Measurements from ENCODE around the gene KCTD5. TPM values are rescaled to one million over a fixed set of nuclear protein-coding genes. Genes with fewer than 3 reads are reported as not detected.
"Not testable (repeated sequence)": the region's sequence is repeated elsewhere in the genome, so short reads cannot be mapped to it uniquely, and the experiment has no call there.

KCTD5 gene
- total RNA-seq, 2 experiments from 2014 or later, result 31.6 to 34.4 TPM

DNA sequence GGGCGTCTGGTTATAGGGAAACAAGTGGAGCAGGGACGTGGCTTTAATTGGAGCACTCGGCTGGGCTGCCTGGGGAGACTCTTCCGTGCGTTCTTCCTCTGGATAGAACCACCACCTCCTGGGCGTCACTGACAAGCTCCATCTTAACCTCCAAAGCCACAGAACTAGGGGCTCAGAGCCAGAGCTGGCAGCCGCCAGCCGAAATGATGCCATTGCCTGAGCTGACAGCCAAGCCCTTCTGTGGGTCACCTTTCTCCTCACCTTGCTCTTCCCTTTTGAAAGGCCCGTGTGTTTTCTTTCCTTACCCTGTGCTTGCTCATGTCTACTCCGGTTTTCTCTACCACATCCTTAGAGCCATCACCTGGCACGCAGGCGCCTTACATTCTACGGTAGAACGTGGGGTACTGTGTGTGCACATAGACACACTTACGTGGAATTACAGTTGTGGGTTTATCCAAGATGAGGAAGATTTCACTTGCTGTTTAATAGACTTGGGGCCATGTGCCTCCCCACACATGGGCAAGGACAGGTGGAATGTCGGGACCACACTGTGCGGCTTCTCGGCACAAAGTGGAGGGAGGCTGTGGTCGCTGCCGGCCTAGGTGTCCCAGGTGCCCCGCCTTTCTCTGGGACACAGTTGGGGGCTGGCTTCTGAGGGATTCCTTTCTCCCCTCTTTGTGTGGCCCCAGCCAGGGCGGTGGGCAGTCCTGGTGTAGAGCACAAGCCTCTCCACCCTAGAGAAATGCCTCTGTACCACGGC, 3.9 kb upstream of the KCTD5 start:
- DNase-seq; H3K27me3 Mint-ChIP-seq; H3K4me3 Mint-ChIP-seq; H3K36me3 Mint-ChIP-seq (ENCODE audit: low read depth); POLR2A ChIA-PET; H3K9me3 Mint-ChIP-seq; H3K27ac Mint-ChIP-seq: not testable (repeated sequence)
- CTCF ChIA-PET, result interaction anchor here (1.3 kb wide), 1 partner anchor 15 kb away, joined by 3 read pairs; no protein-coding TSS in a partner anchor
- H3K4me1 Mint-ChIP-seq, result peaks cover 16% of the 10 kb centered on the region

DNA sequence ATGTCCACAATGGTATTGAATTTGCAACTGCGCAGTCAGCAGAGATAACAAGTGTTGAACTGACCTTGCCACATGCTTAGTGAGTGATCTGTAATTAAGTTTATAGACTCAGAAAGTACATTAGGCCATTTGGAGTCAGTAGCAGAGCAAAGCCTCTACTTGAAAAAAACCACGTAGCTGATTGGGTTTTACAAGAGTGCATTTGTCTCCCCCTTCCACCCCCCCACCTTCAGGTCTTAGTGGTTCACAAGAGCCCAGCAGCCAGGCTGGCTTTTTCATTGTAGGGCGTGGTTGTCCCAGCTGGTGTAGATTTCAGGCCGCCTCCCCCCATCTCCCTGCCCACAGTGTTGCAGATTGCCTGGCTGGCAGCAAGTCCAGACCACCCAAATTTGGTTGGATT, 2.4 kb upstream of the KCTD5 start:
- H3K27me3 Mint-ChIP-seq; H3K27ac Mint-ChIP-seq; H3K36me3 Mint-ChIP-seq (ENCODE audit: low read depth); POLR2A ChIA-PET; H3K4me3 Mint-ChIP-seq; H3K9me3 Mint-ChIP-seq; DNase-seq: not testable (repeated sequence)
- H3K4me1 Mint-ChIP-seq, result peaks cover 19% of the 10 kb centered on the region
- CTCF ChIA-PET, result interaction anchor here (1.0 kb wide), 1 partner anchor 11 kb away, joined by 3 read pairs; no protein-coding TSS in a partner anchor

DNA sequence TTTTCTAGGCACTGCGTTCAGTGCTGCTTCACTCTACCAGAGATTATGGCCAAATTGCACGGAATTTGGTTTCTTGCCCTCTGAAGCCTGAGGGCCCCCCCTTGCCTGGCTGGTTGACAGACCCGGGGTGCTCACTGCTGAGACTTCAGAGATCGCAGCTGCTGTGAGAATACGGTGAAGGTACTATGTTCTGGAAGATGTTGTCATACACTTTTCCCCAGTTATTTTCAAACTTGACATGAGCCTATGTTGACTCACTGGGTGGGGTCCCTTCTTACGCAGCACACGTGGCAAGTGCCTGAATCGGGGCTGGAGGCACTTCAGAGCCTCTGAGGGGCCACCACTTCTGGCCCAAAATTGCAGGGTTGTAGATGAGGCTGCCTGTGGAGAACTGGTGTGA, 2.0 kb upstream of the KCTD5 start:
- CTCF ChIA-PET, result interaction anchor here (1.0 kb wide), 1 partner anchor 12 kb away, joined by 3 read pairs; no protein-coding TSS in a partner anchor
- H3K27ac Mint-ChIP-seq; H3K27me3 Mint-ChIP-seq; H3K4me3 Mint-ChIP-seq; H3K9me3 Mint-ChIP-seq; H3K36me3 Mint-ChIP-seq (ENCODE audit: low read depth); POLR2A ChIA-PET; DNase-seq: not testable (repeated sequence)
- peaks cover 19% of the 10 kb centered on the region for H3K4me1 Mint-ChIP-seq

DNA sequence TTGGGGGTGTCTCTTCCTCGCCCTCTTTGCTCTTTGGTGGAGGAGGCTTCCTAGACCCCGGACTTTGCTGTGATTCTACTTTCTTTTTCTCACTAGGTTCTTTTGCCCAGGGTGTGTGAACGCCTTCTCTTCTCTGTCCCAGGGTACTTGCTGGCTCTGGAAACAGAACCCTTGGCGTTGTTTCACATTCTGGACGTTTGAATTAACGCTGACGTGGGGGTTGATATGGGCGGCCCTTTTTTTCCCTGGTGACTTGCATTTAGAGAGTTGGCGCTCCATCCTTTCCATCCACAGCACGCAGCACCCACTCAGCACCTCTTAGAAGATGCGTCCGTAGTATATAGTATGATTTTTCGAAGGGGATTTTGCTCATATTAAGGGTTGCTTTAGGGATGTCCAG, 718 bp downstream of the KCTD5 start:
- not testable (repeated sequence) for H3K9me3 Mint-ChIP-seq; H3K27me3 Mint-ChIP-seq; H3K36me3 Mint-ChIP-seq (ENCODE audit: low read depth)
- ChIA-PET CTCF (interaction anchor here (0.7 kb wide), 1 partner anchor 10 kb away, joined by 3 read pairs; no protein-coding TSS in a partner anchor), POLR2A (interaction anchor here (0.8 to 1.0 kb wide), 2 partner anchors 10 to 37 kb away, joined by 3 to 4 read pairs; partner anchors contain the start of gene PRSS27)
- H3K4me1 Mint-ChIP-seq, result peaks cover 35% of the 10 kb centered on the region
- peak; percentile 33 for DNase-seq
- peak overlapping the region; percentile 99 for H3K4me3 Mint-ChIP-seq
- H3K27ac Mint-ChIP-seq, result peak overlapping the region; percentile 88

DNA sequence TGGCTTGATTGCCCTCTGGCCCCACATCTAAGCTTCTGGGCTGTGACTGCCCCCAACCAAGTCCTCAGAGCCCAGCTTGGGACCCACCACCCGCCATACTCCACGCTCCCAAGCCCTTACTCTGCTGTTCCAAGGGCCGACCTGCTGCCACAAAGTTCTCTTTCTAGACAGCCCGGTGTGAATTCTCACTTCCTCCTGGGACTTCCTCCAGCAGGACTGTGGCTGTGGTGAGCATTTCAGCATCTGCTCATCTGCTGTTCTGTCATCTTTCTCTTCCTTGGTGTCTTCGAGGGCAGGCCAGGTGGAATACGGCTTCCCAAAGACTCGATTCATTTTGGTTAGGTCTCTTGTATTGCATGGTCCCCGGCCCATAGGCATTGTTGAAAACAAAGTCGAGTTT, 3.8 kb downstream of the KCTD5 start:
- H3K4me3 Mint-ChIP-seq; H3K9me3 Mint-ChIP-seq; POLR2A ChIA-PET; H3K27ac Mint-ChIP-seq; H3K27me3 Mint-ChIP-seq; H3K36me3 Mint-ChIP-seq (ENCODE audit: low read depth); DNase-seq; CTCF ChIA-PET: not testable (repeated sequence)
- H3K4me1 Mint-ChIP-seq, result peaks cover 36% of the 10 kb centered on the region

DNA sequence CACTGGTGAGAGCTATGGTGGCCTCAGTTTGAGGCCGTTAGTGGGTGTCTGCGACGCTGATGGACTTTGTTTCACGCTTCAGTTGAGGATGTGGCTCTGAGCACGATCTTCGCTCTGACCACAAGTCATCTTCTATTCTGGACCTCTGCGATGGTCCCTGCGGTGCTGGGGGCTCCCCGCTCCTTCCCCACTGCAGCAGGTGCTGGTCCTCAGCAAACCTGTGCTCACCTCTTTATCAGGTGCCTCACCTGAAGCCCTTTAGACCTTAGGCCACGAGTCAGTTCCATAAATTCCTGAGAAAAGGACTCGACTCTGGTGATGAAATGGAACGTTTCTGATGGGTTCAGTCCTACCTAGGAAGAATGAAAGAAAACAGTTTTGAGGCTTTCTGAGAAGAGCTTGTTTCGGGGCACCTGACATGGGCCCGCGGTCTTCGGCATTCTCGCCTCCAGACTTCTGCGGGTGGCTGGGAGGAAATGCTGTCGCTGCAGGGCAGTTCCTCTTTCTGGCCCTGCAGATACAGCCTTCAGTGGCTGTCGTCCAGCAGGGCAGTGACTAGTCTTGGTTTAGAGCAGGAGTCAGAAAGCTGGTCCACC, 4.7 kb downstream of the KCTD5 start:
- Mint-ChIP-seq H3K4me3 (peak overlapping the region; percentile 52), H3K27me3 (no peaks in the 10 kb centered on the region), H3K4me1 (peaks cover 31% of the 10 kb centered on the region), H3K36me3 (ENCODE audit: low read depth) (peaks cover 6% of the 10 kb centered on the region), H3K27ac (peak overlapping the region; percentile 71), H3K9me3 (no peaks in the 10 kb centered on the region)
- peak; percentile 21 for DNase-seq
- CTCF ChIA-PET, result no interaction called here
- POLR2A ChIA-PET, result no interaction called here

DNA sequence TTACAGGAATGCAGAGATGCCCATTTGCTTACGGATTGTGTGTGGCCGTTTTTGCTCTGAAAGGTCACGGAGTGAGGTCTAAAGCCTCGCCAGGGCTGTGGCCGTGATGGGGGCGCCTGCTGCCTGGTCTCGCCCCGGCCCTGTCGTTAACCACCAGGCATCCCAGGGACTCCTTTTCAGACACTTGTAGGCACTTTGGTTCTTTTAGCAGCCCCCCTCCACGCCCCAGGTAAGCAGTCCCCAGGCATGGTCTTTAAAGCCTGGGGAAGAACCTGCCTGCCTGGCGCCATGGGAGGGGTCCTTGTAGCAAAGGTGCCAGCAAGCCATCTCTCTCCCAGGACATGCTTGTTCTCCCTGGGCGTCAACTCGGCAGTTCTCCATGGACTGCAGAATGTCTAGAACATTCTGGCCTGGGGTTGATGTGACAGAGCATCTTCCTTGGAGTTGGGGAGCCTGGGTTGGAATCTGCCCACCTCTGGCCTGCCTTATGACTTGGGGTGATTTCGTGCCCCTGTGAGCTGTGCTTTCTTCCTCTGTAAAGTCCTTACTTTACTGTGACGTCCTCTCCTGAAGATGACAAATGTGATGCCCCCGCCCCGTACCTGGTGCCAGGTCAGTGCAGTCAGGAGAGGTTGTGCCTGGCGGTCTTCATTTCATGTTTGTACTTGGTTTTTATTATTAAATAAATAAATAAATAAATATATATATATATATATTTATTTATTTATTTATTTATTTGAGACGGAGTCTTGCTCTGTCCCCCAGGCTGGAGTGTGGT, 5.4 kb downstream of the KCTD5 start:
- CTCF ChIA-PET, result no interaction called here
- Mint-ChIP-seq H3K4me1 (peaks cover 29% of the 10 kb centered on the region), H3K36me3 (ENCODE audit: low read depth) (peaks cover 3% of the 10 kb centered on the region), H3K27me3 (no peaks in the 10 kb centered on the region), H3K27ac (peak overlapping the region; percentile 71), H3K4me3 (peak overlapping the region; percentile 52), H3K9me3 (no peaks in the 10 kb centered on the region)
- POLR2A ChIA-PET, result no interaction called here
- no peak for DNase-seq

DNA sequence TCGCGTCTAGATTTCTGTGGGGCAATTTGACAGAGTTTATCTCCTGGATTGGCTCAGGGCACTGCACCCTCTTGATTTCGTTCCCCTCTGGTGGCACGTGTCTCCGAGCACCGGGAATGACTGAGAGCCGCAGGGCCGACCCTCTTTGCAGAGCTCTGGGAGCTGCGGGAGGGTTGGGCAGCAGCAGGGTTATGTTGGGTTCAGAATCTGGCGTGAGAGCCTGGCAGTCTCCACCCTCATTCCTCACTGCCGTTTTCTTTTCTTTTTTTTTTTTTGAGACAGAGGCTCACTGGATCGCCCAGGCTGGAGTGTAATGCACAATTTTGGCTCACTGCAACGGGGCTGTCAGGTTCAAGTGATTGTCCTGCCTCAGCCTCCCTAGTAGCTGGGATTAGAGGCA, 7.1 kb downstream of the KCTD5 start:
- H3K9me3 Mint-ChIP-seq; H3K36me3 Mint-ChIP-seq (ENCODE audit: low read depth); DNase-seq; H3K27ac Mint-ChIP-seq; H3K27me3 Mint-ChIP-seq; POLR2A ChIA-PET; H3K4me3 Mint-ChIP-seq; CTCF ChIA-PET: not testable (repeated sequence)
- peaks cover 24% of the 10 kb centered on the region for H3K4me1 Mint-ChIP-seq

DNA sequence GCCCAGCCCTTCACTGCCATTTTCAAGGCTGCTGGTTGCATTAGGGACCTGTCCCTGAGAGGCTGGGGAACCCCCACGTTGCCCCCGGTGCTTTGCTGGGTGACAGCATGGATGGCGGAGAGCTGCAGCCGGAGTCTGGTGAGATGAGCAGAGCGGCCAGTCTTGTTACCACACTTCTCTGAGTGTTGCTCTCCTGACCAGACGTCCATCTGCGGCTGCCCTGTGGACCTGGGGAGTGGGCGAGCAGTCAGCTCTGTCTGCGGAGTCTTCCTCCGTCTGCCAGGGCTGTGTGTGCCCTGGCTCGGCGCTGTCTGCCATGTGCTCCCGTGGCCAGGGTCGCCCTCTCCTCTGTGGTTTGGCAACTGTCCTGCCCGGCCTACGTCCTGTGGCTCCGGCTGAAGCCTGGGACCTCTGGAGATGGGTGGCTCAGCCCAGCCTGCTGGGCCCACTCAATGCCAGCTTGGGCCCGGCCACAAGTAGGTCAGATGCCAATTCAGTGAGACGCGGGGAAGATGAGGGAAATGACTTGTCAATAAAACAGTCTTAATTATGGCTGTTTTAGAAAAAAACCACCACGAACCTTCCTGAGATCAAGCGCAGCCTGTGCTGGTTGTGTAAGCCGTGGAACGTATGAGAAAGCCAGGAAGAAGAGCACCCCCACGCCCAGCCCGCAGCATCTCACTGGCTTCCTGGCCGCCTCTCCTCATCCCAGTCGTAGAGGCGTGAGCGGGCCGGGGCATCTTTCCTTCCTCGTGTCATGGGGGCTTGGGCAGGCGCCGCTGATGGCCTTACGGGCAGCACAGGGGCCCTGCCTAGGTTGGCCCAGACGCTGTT, 7.9 kb downstream of the KCTD5 start:
- CTCF ChIA-PET, result interaction anchor here (0.9 kb wide), 1 partner anchor 17 kb away, joined by 3 read pairs; no protein-coding TSS in a partner anchor
- POLR2A ChIA-PET, result no interaction called here
- Mint-ChIP-seq H3K27me3 (no peaks in the 10 kb centered on the region), H3K4me1 (peaks cover 20% of the 10 kb centered on the region), H3K27ac (no peak overlapping the region), H3K4me3 (no peak overlapping the region), H3K36me3 (ENCODE audit: low read depth) (peaks cover 3% of the 10 kb centered on the region), H3K9me3 (no peaks in the 10 kb centered on the region)
- no peak for DNase-seq

DNA sequence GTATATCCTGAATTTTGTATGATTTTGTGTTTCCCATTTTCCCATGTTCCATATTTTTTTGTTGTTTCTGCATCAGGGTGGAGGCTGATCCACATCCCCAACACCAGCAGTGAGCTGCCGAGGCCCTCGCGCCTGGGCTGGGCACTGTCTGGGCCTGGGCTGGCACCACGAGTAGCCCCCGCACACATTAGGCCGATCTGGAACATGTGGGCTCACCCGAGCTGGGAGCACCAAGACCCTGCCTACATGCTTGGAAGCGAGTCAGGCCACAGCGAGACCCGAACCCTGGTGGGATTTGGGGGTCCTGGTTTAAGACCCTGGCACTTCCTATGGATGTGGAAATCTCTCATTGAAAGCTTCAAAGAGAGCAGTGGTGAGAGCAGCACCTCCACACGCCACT, 8.5 kb downstream of the KCTD5 start:
- no peak overlapping the region for H3K4me3 Mint-ChIP-seq
- H3K27me3 Mint-ChIP-seq, result no peaks in the 10 kb centered on the region
- DNase-seq, result no peak
- H3K4me1 Mint-ChIP-seq, result peaks cover 18% of the 10 kb centered on the region
- POLR2A ChIA-PET, result no interaction called here
- no peaks in the 10 kb centered on the region for H3K9me3 Mint-ChIP-seq
- H3K36me3 Mint-ChIP-seq (ENCODE audit: low read depth), result peaks cover 3% of the 10 kb centered on the region
- CTCF ChIA-PET, result interaction anchor here (0.9 kb wide), 1 partner anchor 18 kb away, joined by 3 read pairs; no protein-coding TSS in a partner anchor
- no peak overlapping the region for H3K27ac Mint-ChIP-seq

DNA sequence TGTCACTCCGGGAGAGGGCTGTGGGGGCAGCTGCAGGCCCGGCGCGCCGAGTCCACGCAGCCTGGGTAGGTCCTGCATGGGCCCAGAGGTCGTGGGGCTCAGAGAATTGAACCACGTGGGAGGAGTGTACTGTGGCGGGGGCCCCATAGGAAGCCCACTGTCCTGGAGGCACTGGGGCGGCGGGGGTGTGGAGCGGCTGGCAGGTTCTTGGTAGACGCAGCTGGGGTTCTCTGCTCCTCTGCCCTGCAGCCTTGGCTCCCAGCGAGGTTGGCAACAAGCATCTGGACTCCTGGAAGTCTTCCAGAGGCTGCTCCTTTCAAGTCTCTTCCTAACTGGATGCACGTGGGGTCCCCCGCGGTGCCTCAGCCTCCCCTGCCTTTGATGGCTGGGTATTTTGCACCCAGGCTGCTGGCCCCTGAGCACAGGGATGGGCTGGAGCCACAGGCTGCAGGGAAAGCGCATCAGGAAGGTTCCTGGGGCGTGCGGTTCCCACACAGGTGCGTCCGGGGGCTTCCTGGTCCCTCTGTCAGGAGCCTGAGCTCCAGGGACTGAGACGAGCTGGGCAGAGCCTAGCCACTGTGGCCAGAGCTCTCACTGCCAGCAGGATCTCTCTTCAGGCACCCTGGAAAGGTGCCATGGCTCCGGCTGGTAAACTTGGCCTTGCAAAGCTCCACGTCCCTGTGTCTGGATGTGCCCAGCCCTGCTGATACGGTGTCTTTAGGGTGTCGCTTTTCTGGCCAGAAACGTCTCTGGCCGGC, 9.3 kb downstream of the KCTD5 start:
- H3K4me3 Mint-ChIP-seq, result no peak overlapping the region
- CTCF ChIA-PET, result interaction anchor here (0.5 to 1.3 kb wide), 3 partner anchors 10 to 101 kb away, joined by 3 to 4 read pairs (median 4); no protein-coding TSS in a partner anchor
- H3K27ac Mint-ChIP-seq, result no peak overlapping the region
- peaks cover 3% of the 10 kb centered on the region for H3K36me3 Mint-ChIP-seq (ENCODE audit: low read depth)
- peaks cover 17% of the 10 kb centered on the region for H3K4me1 Mint-ChIP-seq
- no peak for DNase-seq
- no peaks in the 10 kb centered on the region for H3K27me3 Mint-ChIP-seq
- POLR2A ChIA-PET, result no interaction called here
- H3K9me3 Mint-ChIP-seq, result no peaks in the 10 kb centered on the region

Data from activated CD4-positive, alpha-beta T cell treated with anti-CD3 and anti-CD28 coated beads, Interleukin-2, amount 10 ng/mL, durations not matched to agents 7 days and 5 days (primary cell).